T-helper 2 cell (primary cell): ENCODE results near the gene GLP1R.

ENCODE experiments used
- DNase-seq, 5 experiments: peaks; one replicate each; pipeline versions ENCODE4 v3.0.0 to v3.0.0-alpha.2; 2012 to 2022
- total RNA-seq, 2 donors: gene quantifications; one replicate each; lab custom pipeline; 2026; lab: John Stamatoyannopoulos, UW

Gene GLP1R
- 0 reads per million in 2 donors for total RNA-seq

DNA sequence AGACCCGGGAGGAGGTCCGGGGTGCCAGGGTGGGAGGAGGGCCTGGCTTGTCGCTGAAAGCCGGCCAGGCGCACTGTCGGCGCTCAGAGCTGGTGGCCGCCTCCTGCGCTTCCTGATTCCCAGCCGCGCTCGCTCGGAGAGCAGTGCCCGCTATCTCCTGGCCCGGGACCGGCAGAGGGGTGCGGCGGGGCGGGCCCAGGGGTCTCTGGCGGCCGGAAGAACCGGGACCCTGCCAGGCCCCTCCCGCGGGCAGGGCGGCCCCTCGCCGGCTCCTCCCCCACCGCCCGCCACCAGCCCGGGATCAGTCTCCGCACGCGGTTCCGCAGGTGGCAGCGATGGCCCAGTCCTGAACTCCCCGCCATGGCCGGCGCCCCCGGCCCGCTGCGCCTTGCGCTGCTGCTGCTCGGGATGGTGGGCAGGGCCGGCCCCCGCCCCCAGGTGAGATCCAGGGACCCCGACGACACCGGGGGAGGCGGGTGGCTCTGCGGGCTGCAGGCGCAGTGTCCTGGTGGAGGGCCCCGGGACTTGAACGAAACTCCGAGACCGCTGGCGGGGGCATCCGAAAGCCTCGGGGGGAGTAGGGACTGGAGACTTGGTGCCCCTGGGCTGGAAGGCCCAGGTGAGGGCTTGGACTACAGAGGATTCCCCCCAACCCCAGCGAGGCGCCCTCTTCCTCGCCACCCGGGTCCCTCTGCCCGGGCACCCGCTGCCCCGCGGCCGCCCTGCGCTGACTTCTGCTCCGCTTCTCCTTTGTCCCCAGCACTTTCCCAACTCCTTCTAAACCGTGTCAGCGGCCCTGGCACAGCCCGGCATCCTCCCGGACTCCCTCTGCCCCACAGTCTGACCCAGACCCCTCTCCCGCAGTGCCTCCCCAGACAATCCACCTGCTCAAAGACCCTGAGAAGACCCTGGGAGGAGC is at the start of gene GLP1R:
Gene GLP1R, plus strand, starts transcription at position 301 of the 919 bp plus-strand sequence. Its CDS starts 60 bp downstream, at position 361.
- DNase-seq, result no peak

DNA sequence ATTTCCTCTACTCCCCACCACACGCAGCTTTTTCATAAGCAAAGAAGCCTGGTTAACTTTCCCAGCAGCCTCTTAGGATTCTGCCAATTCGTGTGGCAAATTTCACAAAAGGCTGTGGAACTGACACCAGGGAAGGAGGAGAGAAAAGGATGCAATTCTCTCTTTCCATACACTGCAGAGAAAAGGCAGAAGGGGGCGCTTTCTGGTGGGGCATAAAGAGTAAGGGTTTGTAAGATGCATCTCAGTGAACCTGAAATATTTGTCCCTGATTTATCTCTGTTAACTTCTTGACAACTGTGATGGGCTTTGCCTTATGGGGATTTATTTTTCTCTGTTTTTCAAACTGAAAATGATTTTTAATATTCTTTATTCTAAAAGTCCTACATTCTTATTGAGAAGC is 45.5 kb upstream of the GLP1R start:
- peak in 1 of 5 experiments; percentile 4 for DNase-seq

DNA sequence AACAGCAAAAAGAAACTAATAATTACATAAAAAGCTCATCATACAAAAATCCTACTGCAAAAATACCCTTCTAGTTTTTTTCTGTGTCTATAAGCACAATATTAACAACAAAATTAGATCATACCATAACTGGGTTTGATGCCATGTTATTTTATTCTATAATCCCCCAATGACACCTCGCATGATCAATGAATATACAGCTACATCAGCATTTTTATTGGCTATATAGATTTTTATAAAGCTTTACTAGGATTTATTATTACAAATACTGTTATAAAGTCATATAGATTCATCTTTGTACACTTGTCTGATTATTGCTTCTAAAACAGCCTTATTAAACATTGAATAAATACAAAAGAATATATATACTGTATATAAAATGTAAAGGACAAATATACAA is 45.1 kb upstream of the GLP1R start:
- no peak for DNase-seq

- no peak for DNase-seq
Observed at GRCh38 chr6:39004801-39005200, 43.8 kb upstream of the GLP1R start.

DNA sequence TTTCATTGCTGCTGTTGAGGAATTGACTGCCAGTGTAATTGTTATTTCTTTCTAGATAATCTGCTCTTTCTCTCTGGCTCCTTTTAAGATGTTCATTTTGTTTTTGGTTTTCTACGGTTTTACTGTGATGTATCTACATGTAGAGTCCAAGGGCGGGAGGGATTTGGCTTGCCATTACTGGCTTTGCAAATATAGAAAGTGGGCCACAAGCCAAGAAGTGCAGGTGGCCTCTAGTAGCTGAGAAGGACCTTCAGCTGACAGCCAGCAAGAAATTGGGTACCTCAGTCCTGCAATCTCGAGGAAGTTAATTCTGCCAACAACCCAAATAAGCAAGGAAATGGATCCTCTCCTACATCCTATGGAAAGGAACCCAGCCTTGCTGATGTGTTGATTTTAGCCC is 42.8 kb upstream of the GLP1R start:
- no peak for DNase-seq

DNA sequence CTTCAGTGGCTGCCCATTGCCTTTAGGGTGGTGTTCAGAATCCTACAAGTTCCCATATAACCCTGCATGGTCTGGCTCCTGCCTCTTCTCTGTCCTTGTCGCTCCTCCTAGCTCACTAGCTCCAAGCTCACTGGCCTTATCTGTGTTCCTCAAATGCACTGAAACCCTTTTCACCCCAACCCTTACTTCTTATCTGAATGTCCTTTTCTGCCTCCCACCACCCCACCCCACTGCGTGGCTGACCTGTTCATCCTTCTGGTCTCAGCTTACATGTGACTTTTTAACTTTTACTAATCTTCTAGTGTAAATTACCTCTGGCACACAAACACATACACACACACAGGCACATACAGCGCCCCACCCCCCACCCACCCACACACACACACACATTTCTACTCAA is 41.0 kb upstream of the GLP1R start:
- no peak for DNase-seq

GRCh38 chr6:39008737-39009136 is 39.8 kb upstream of the GLP1R start:
- DNase-seq, result no peak

GRCh38 chr6:39009476-39009875 is 39.1 kb upstream of the GLP1R start:
- no peak for DNase-seq

GRCh38 chr6:39016839-39017546 is 31.6 kb upstream of the GLP1R start:
- no peak for DNase-seq

DNA sequence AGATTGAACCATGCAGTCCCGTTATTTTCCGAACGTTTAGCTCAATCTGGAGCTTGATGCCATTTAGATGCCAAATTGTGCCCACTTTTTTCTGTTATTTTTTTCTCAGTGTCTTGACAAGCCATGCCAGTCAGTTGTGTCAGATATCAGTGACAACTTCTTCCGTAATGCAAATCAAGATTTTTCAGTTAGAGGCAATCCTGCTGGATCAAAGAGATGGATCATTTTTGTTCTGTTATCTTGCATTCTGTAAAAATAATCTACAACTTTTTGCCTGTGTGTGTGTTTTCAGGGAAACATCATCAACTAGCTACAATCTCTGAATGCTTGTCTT is 31.1 kb upstream of the GLP1R start:
- no peak for DNase-seq

GRCh38 chr6:39018103-39018502 is 30.5 kb upstream of the GLP1R start:
- DNase-seq, result no peak

DNA sequence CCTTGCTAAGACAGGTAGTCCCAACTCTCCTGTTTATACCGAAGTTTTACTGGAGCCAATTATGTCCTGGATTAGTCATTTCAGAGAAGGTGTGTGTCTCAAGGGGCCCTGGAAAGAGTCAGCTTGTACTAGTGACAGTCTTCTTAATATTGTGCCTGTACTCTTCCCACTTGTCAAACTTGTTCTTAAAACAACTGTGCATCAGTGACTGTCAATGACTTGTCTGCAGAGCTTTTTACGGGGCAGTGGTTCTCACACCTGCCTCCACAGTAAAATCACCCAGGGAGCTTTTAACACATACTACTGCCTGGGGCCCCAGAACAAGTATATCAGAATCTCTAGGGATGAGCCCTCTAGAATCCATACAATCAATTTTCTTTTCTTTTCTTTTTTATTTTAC is 28.4 kb upstream of the GLP1R start:
- DNase-seq, result no peak

- DNase-seq, result no peak
Observed at GRCh38 chr6:39021041-39021440, 27.5 kb upstream of the GLP1R start.

DNA sequence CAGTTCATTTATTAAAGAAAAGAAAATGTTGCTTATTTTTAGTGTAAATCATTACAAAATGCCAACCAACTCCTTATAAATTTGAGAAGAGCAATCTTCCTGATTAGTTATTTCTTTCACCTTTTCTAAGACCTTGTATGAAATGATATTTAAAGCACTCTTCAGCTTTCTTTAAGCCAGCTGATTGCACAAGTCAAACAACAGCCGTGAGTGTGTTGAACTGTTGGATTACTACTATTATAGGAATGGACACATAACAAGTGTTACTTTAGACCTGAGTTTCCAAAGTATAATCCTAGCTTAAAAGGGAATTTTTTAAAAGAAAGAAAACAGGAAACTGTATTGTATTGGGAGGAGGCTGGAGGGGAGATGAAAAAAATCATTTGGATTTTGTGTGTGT is 26.8 kb upstream of the GLP1R start:
- DNase-seq, result no peak

- no peak for DNase-seq
Observed at GRCh38 chr6:39026175-39026574, 22.4 kb upstream of the GLP1R start.

GRCh38 chr6:39029156-39030011 is 19.2 kb upstream of the GLP1R start:
- DNase-seq, result peak in 2 of 5 experiments; percentile 30 to 44

DNA sequence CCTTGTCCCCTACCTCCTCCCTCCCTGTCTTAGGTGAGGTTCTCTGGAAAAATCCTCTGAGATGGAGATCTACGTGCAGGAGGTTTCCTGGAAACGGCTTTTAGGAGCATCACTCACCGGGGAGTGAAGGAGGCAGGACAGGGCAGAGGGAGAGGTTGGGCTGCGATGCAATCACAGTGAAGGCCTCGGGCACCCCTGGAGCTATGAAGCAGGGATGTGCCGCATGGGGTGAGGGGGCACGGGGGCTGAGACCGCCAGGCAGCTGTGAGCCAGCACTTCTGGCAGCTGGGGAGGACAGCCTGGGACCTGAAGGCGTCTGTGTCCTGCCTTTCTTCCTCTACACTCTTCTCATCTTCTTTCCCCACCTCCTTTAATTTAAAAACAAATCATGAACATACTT is 12.9 kb upstream of the GLP1R start:
- DNase-seq, result no peak

- DNase-seq, result no peak
Observed at GRCh38 chr6:39037082-39037508, 11.5 kb upstream of the GLP1R start.

DNA sequence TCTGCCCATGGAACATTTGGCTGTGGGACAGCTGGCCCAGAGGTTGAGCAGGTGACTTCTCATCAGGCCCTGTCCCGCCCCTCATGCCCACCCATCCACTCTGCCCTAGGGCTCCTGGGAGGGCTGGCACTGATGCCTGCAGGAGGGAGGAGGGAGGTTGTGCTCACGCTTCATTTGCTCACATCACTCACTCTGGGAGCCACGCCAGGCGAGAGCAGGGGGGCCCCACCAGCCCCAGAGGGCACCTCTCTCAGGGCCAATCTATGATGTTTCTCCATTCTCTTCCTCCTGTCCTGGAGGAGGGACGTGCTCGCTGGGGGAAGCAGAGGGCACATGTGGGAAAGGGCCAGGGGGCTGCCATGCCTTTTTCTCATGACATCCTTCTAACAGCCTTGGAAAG is 10.9 kb upstream of the GLP1R start:
- no peak for DNase-seq

GRCh38 chr6:39040080-39040673 is 8.4 kb upstream of the GLP1R start:
- no peak for DNase-seq

- DNase-seq, result no peak
Observed at GRCh38 chr6:39041072-39041471, 7.5 kb upstream of the GLP1R start.

DNA sequence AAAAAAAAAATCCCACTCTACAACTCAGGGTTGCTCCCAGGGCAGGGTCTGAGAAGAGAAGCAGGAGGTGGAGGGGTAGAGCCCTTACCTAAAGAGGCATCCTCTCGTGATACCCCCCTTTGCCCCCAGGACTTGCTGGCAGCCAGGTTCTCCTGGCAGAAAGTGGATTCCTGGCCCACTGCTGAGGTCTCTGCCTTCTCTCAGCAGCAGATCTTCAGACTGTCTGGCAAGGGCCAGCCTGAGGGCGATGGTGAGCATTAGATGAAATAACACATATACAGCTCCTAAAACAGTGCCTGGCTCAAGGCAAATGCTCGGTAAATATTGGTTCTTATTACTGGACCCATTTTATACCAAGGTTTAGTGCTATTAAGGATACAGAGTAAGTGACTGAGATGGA is 4.8 kb upstream of the GLP1R start:
- no peak for DNase-seq

- DNase-seq, result no peak
Observed at GRCh38 chr6:39044181-39044580, 4.4 kb upstream of the GLP1R start.
